Activated CD4-positive, CD25-positive, alpha-beta regulatory T cell treated with anti-CD3 and anti-CD28 coated beads, Interleukin-2, amount 50 U/mL, for 16 hours (primary cell): ENCODE measurements around the gene HOXC12.

Source experiments
- DNase-seq: peaks from one replicate; pipeline ENCODE4 v3.0.0-alpha.2; 2020; ENCODE audit warnings: low read depth, low spot score

HOXC12 gene

GRCh38 chr12:53996240-53997203 is 41.8 kb downstream of the HOXC12 start:
- DNase-seq, result no peak

GRCh38 chr12:53997204-53998109 is 42.8 kb downstream of the HOXC12 start:
- no peak for DNase-seq

GRCh38 chr12:53998110-53998899 is 43.6 kb downstream of the HOXC12 start:
- no peak for DNase-seq

- DNase-seq, result no peak
Observed at GRCh38 chr12:53998900-53999236, 44.2 kb downstream of the HOXC12 start.

- no peak for DNase-seq
Observed at GRCh38 chr12:53999559-54000115, 44.9 kb downstream of the HOXC12 start.

- no peak for DNase-seq
Observed at GRCh38 chr12:54000116-54001114, 45.7 kb downstream of the HOXC12 start, which contains the start of gene HOXC9. HOXC9 (plus strand) TSS chr12:54000161; CDS start chr12:54000189, 28 bp downstream.

GRCh38 chr12:54001283-54002187 is 46.8 kb downstream of the HOXC12 start:
- DNase-seq, result no peak

GRCh38 chr12:54002278-54002914 is 47.7 kb downstream of the HOXC12 start:
- no peak for DNase-seq

GRCh38 chr12:54002915-54003389 is 48.2 kb downstream of the HOXC12 start:
- no peak for DNase-seq

- DNase-seq, result no peak
Observed at GRCh38 chr12:54003625-54004024, 48.9 kb downstream of the HOXC12 start.

GRCh38 chr12:54004063-54004840 is 49.5 kb downstream of the HOXC12 start:
- DNase-seq, result no peak

GRCh38 chr12:54004841-54005530 is 50.3 kb downstream of the HOXC12 start:
- no peak for DNase-seq

- DNase-seq, result no peak
Observed at GRCh38 chr12:54005531-54005852, 50.8 kb downstream of the HOXC12 start.

- peak; percentile 75 for DNase-seq
Observed at GRCh38 chr12:54005853-54006558, 51.3 kb downstream of the HOXC12 start.

- DNase-seq, result no peak
Observed at GRCh38 chr12:54006559-54007220, 52.0 kb downstream of the HOXC12 start.
